GM23338 (cell line): ENCODE data around the gene TAPBP.
"Not testable (repeated sequence)": the region's sequence is repeated elsewhere in the genome, so short reads cannot be mapped to it uniquely, and the experiment has no call there.

Source experiments
- EZH2 ChIP-seq: fragments of 200-600 bp; sonication (generic); IDR thresholded peaks from one replicate; pipeline ENCODE4 v1.8.0; 2017; ENCODE audit warnings: antibody characterized with exemption, mild to moderate bottlenecking, low read depth; ENCODE audit not compliant: unreplicated experiment
- EZH2phosphoT487 ChIP-seq: fragments of 200-600 bp; sonication (generic); IDR thresholded peaks from one replicate; pipeline ENCODE4 v1.8.1; 2018; ENCODE audit warnings: antibody characterized with exemption; ENCODE audit not compliant: unreplicated experiment
- JUNB ChIP-seq: IDR thresholded peaks from one replicate; pipeline ENCODE4 v1.6.1; 2016; ENCODE audit warnings: antibody characterized with exemption; ENCODE audit not compliant: unreplicated experiment
- TF ChIP-seq, protein P1 (sequence below), 2 experiments: fragments of 200-600 bp in 1 of 2; sonication (generic) in 1 of 2; conservative IDR thresholded peaks; 2 replicates each; pipeline versions ENCODE4 v1.5.1 to v1.6.1; 2016 to 2017; ENCODE audit warnings: antibody characterized with exemption in 2 of 2, low read depth in 2 of 2, mild to moderate bottlenecking in 2 of 2, moderate library complexity in 1 of 2

DNA sequence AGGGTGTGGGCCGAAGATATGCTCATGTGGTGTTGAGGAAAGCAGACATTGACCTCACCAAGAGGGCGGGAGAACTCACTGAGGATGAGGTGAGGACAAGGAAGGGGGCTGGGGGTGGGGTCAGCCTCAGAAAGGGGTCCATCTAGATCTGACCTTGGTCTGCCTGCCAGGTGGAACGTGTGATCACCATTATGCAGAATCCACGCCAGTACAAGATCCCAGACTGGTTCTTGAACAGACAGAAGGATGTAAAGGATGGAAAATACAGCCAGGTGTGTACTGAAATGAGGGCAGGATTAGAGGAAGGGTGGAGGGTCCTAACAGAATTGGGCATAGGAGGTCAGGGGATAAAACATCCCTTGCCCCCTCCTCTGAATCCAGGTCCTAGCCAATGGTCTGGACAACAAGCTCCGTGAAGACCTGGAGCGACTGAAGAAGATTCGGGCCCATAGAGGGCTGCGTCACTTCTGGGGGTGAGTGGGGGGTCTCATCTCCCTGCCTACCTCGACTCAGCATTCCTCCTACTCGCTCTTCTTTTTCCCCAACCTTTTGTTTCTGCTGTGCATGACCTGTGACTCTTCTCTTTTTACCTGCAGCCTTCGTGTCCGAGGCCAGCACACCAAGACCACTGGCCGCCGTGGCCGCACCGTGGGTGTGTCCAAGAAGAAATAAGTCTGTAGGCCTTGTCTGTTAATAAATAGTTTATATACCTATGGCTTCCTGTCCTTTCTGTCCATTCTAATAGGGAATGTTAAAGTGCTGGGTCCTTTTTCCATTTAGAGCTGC lies 37.9 kb downstream of the TAPBP start:
- not testable (repeated sequence) for TF ChIP-seq EZH2, EZH2phosphoT487, JUNB
- TF ChIP-seq, protein P1, sequence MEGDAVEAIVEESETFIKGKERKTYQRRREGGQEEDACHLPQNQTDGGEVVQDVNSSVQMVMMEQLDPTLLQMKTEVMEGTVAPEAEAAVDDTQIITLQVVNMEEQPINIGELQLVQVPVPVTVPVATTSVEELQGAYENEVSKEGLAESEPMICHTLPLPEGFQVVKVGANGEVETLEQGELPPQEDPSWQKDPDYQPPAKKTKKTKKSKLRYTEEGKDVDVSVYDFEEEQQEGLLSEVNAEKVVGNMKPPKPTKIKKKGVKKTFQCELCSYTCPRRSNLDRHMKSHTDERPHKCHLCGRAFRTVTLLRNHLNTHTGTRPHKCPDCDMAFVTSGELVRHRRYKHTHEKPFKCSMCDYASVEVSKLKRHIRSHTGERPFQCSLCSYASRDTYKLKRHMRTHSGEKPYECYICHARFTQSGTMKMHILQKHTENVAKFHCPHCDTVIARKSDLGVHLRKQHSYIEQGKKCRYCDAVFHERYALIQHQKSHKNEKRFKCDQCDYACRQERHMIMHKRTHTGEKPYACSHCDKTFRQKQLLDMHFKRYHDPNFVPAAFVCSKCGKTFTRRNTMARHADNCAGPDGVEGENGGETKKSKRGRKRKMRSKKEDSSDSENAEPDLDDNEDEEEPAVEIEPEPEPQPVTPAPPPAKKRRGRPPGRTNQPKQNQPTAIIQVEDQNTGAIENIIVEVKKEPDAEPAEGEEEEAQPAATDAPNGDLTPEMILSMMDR (conservative IDR thresholded peaks at IDR 0.05; ENCODE audit: low read depth in 2 of 2) = not testable (repeated sequence)
